Astrocyte (in vitro differentiated cells and primary cell): ENCODE data around the gene TNFSF10.

ENCODE experiments used
- CTCF ChIP-seq: IDR thresholded peaks from 2 replicates; pipeline ENCODE4 v1.5.1; 2011; ENCODE audit warnings: low read depth, mild to moderate bottlenecking, inconsistent platforms, low read length, moderate library complexity; ENCODE audit not compliant: insufficient read depth
- EZH2 ChIP-seq: IDR thresholded peaks from 2 replicates; pipeline ENCODE4 v1.6.1; 2012; ENCODE audit warnings: mild to moderate bottlenecking, low read length, inconsistent platforms; ENCODE audit not compliant: insufficient read depth

GRCh38 chr3:172553526-172554252 is 30.5 kb upstream of the TNFSF10 start:
- no peak for TF ChIP-seq EZH2
- no peak for TF ChIP-seq CTCF
